HG03045 (cell line): ENCODE data around the gene SLC6A2.

Experiments used
- ATAC-seq: cut with Tn5 transposase; IDR thresholded peaks from one replicate; pipeline ENCODE4 v1.9.1; 2021; ENCODE audit warnings: mild to moderate bottlenecking, moderate library complexity; ENCODE audit not compliant: unreplicated experiment

The SLC6A2 gene

DNA sequence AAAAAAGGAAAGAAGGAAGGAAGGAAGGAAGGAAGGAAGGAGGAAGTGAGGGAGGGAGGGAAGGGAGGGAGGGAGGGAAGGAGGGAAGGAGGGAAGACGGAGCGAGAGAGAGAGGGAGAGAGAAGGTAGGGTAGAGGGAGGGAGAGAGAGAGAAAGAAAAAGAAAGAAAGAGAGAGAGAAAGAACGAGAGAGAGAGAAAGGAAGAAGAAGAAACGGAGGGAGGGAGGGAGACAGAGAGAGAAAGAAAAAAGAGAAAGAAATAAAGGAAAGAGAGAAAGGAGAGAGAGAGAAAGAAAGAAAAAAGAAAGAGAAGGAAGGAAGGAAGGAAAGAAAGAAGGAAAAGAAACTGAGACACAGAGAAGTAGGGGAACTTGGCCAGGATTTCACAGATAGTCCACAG lies 8.4 kb upstream of the SLC6A2 start:
- ATAC-seq, result no peak

DNA sequence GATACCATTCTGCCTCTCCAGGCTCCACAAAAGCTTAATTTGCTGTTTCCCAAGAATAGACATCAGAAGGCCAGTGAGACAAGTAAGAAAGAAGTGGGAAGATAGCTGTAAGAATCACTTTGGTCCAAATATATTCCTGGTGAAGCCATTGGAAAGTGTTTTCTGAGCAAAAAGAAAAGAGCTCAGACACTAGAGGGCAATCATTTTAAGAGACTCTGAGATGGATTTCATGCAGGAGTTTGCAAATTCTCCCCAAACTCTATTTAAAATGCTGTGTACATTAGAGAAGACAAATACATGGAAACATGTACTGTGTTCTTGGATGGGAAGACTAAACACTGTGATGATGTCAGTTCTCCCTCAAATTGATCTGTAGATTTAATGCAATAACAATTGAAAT lies 8.0 kb upstream of the SLC6A2 start:
- no peak for ATAC-seq

DNA sequence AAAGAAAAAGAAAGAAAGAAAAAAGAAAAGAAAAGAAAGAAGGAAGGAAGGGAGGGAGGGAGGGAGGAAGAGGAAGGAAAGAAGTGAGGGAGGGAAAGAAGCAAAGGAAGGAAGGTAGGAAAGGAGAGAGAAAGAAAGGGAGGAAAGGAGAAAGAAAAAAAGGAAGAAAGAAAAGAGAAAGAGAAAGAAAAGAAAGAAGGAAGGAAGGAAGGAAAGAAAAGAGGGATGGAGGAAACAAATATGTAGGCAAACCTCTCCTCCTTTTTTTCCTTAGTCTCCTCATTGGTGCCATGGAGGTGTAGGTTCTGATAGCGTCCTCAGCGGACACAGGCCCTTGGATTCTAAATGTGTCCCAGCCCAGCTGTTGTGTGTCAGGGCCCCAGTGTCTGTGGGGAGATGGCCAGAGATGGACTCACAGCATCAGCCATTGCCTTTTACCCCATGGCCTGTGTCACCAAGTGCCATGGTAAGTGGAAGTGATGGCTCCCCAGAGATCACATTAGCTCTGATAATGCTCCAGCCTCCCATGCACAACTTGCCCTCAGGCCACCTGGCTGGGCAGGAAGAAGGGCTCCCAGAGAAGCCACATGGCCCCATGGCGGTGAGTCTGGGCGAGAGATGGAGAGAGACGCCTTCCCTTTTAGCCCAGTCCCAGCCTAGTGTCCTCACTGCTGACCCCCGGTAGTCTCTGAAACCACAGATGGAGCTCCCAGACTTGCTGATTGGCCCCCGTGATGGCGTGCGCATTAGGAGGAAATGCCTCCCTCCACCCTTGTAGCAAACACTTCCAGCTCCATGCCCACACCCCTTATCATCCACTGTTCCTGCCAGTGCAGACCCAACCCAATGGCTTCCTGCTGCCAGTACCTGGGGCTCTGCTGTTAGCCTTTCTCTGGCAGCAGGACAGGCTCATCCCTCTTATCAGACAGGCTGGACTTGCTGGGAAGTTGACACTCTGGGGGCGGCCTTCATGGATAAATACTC lies 3.7 kb upstream of the SLC6A2 start:
- no peak for ATAC-seq

DNA sequence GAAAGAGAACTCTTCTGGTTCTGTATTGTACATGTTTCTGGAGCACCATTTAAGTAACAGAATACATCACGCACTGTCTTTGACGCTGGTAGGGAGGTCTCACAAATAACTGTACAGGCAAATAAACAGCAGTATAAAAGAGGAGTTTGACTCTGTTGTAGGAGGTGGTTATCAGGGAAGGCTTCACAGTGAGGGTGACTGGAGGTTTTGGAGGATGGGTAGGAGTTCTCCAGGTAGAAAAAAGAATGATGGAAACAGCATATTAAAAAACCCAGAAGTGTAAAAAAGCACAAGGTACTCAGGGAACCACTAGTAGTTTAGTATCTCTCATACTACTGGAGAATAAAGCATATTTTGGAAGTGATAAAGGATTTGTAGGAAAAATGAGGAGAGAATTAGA lies 2.7 kb upstream of the SLC6A2 start:
- no peak for ATAC-seq

DNA sequence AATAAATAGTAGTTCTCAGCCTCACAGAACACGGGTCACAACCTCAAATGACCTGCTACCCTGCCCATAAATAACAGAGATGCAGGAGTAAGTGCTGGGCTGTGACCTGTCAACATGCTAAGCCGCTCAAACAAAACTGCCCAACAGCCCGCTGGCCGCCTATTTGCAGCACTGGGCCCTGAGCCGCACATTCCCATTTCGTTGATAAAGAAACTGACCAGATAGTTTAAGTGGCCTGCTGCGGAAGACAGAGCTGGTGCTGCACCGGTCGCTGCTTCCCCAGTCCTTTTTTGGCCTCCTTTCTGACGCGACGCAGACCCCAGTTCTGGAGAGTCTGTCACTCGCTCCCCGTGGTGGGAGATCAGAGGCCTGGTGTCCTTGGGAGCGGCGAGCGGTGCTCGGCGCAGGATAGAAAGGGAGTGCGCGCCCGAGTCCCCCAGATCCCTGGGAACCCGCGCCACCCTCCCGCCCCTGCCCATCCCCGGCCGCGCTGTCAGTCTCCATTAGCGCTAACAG lies 349 bp upstream of the SLC6A2 start:
- ATAC-seq, result no peak

DNA sequence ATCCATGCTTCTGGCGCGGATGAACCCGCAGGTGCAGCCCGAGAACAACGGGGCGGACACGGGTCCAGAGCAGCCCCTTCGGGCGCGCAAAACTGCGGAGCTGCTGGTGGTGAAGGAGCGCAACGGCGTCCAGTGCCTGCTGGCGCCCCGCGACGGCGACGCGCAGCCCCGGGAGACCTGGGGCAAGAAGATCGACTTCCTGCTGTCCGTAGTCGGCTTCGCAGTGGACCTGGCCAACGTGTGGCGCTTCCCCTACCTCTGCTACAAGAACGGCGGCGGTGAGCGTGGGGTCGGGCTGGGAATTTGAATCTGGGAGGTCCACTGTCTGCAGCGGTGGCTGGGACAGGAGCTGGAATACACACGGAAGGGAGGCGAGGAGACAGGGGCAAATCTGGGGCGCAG lies 904 bp downstream of the SLC6A2 start:
- ATAC-seq, result no peak

DNA sequence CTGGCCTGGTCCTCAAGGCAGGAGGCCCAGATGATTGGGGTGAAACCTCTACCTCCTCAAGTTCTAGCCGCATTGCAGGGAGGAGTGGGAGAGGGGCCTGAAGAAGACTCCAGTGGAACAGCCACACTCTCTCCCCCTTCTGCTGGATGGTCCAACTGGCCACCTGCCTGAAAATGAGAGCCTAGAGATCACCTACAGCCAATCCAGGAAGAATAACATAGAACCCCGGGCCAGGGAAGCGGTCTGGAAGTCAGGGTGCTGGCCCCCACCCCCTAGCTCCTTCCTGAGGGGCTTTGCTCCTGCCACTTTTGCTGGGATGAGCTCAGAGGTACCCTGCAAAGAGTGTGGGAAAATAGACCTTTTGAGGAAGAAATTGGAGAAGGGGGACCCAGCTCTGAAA lies 1.8 kb downstream of the SLC6A2 start:
- ATAC-seq, result no peak

DNA sequence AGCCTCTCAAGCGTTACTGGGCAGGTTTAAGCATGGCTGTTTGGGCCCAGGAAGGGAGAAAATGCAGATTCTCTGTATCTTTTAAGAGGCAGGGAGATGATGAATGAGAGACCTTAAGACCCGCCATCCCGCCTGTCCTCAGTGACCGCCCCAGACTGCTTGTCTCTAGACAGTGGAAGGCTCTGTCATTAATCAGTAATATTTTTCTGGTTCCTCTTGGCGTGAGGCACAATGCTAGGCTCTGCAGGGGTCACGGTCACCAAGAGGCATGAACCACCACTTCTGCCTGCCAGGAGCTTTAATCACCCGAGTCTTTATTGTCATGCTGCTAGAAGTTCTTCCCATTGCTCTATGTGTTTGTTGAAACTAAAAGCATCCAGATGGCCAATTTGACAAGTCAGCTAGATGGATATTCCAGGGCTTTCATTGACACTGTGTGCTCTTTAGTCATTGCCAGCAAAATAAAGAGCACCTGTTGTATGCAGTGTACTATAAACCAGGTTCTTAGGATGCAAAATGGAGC lies 3.2 kb downstream of the SLC6A2 start:
- ATAC-seq, result no peak

DNA sequence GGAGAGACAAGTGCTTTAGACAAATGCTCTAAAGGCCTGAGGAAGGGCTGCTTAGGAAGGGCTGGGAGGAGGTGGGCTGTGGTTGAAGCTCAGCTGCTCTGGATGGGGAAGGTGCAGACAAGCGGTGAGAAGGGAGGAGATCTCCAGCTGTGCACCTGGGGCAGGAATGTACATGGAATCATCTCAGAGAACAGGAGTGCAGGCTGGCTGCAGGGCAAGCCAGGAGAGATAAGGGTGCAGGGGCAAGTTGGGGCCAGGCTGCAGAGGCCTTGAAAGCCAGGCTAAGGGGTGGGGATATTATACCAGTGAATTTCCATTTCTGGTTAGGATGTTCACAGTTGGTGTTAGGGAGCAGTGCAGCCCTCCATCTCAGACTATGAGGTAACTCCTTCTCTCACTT lies 4.2 kb downstream of the SLC6A2 start:
- ATAC-seq, result no peak

DNA sequence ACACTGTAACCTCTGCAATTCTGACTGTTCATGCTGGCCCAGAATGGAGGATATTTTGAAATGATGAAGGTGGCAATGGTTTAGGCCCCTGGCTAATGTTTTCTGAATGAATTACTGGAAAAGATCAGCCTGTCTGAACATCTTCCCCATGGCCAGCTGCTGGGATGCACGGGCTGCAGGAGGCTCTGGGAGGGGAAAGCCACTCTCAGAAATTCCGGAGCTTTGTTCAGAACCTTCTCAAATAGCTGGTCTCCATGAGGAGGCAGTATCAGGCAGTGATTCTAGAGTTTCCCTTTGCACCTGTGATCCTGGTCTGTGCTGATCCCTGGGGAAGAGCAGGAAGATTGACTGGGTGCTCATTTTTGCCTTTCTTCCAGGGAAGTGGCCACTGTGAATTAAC lies 5.0 kb downstream of the SLC6A2 start:
- ATAC-seq, result no peak

DNA sequence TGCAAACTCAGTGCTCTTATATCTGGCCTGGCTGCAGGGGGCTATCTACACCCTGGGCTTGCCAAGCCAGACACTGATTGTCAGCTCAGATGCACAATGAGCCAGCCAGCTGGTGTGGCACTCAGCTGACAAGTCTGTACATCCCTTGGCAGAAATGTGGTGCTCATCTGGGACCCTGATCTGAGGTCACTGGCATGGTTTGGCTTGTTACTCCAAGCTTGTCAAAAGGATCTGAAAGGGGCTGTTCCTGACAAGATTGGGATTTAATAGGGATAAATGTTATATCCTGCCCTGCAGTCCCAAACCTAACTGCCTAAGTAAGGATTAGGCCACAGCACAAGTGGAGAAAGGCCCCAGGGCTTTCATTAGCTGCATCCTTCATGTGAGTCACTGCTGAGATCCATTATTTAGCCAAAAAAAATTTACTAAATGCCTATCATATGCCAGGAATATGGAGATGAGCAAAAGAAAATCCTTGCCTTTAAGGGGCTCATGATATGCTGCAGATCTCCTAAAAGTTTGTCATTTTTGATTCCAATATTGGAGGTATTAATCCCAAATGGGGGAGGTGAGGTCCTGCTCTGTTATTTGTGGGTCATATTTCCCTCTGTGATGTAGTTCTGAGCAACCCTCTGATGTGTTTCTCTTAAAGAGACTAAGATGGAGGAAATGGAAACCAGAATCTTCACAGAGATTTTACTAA lies 6.3 kb downstream of the SLC6A2 start:
- no peak for ATAC-seq

DNA sequence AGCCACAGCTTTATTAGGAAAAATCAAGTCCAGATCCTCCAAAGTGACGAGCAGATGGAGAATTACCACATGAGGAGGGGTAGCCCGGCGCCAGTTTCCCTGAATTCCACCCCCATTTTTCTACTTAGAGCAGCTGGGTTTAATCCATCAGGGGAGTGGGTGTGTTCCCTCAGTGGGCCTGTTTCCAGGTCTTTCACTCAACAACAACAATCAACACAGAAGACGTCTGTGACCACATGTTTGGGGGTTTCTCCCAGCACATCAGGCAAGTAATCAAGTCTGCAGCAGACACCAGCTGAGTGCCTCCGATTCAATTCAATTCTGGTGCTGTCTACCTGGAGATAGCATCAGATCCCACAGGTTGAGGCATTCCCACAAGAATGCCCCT lies 6.8 kb downstream of the SLC6A2 start:
- no peak for ATAC-seq

DNA sequence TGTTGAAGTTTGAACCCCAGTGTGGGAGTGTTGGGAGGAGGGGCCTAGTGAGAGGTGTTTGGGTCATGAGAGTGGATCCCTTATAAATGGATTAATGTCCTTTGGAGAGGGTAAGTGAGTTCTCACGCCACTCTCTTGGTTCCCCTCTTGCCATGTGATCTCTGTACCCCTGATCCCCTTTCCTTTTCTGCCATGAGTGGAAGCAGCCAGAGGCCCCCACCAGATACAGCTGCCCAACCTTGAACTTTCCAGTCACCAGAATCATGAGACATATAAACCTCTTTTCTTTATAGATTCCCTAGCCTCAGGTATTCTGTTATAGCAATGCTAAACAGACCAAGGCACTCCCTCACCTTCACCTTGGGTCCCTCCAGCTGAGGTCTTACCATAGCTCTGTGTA lies 7.4 kb downstream of the SLC6A2 start:
- ATAC-seq, result no peak

DNA sequence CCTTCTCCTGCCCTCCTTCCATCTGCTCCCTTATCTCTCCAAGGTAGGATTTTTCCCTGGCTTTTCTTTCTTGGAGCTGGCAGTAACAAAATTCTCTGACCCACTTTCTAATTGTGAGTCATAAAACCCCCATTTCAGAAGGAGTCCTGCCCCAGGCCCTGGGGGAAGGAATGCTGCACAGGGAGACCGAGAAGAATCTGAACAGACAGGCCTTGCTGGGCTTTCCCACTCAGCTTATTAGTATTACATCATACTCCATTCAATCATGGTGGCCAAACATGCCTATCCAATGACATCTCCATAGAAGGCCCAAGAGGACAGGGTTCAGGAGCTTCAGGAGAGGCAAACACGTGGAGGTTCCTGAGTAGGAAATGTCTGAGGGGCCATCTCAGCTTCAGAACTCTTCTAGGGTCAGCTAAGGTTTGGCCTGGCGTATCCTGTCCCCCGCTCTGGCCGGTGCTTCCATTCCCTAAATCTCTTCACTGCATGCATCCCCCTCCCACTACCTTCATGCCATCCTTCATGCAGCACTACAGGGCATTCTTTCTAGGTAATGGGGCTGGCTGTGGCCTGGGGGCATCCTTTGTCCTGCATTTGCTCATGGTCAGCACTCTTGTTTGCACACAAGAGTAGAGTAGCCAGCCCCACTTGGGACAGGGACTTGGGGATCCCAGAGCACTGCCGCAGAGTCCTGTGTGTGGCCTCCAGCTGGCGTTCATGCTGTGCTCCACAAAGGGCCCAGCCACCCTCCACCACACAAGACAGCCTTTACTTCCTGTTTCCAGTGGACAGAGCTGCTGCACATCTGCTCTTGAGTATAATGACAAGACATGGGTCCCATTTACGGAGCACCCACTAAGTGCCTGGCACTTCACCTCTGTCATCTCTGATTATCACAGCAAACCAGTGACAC lies 8.2 kb downstream of the SLC6A2 start:
- no peak for ATAC-seq

DNA sequence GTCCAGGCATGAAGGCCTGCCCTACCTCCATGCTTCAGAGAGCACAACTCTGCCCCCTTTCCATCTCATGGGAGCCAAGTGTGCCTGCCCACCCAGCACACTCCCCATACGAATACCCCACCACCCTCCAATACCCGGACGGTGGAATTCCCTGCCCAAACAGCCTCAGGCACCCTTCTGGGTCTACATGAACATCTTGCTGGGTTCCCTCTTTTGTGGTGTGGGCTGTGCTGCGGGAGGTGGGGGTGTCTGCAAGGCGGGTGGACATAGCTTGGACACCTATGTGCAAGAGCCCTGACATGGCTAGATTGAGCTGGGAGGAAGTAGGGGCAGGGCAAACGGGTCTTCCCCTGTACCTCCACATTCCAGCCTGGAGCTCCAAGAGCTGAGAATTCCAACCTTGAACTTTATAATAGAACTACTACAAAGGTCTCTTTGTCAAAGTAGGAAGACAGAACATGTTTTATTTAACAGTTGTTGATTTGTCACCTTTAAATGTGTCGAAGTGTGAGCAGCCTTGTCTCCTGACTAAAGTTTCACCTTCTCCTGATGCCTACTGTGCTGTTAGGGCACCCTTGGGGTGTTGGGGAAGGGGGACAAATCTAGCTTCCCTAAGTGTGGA lies 9.1 kb downstream of the SLC6A2 start:
- no peak for ATAC-seq

DNA sequence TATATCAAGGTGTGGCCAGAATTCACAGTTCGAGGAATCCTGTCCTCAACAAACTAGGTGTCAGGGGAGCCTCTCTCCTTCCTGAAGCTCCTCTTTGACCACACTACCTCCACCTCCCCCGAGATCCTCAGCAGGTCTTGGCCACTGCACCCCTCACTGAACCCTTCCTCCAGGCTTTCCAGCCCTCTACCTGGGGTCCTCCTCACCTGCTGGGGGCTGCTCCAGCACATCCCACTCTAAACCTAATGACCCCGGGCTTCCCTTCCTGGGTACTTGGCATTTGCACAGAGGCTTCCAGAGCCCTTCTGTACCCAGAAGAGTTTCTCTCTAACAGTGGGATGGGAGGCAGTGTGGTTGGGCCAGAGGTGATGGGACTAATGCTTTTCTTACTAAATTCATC lies 9.7 kb downstream of the SLC6A2 start:
- ATAC-seq, result no peak

DNA sequence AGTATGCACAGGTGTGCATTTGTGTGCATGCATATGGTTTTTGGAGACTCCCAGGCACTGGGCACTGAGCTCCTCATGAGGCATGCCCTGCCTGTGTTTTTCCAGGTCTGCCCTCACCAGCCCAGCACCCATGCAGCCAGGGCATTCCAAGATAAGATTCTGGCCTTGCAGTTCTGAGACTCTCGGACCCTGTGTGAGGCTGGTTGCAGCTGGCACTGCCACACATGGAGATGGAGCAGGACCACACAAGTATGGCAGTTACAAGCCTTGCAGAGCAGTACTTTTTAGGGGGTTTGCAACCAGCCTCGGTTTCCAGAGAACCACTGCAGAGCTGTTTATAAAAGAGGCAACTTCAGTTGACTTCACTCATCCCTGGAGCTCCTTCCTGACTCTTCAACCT lies 10.2 kb downstream of the SLC6A2 start:
- ATAC-seq, result no peak

DNA sequence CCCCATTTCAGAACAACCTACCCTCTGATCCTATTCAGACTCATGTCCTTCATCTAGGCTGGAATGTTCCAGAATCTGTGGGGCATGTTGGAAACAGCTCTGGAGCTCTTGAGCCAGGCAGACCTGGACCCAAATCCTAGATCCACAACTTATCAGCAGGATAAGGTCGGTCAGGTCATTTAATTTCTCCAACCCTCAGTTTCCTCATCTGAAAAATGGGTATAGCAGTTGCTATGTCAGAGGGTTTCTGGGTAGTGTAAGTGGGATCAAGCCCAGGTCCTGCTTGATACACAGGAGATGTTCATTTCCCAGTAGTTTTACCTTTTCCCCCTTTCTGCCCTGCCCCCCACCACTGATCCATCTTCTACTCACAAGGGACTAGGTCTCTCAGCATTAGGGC lies 12.0 kb downstream of the SLC6A2 start:
- ATAC-seq, result no peak

DNA sequence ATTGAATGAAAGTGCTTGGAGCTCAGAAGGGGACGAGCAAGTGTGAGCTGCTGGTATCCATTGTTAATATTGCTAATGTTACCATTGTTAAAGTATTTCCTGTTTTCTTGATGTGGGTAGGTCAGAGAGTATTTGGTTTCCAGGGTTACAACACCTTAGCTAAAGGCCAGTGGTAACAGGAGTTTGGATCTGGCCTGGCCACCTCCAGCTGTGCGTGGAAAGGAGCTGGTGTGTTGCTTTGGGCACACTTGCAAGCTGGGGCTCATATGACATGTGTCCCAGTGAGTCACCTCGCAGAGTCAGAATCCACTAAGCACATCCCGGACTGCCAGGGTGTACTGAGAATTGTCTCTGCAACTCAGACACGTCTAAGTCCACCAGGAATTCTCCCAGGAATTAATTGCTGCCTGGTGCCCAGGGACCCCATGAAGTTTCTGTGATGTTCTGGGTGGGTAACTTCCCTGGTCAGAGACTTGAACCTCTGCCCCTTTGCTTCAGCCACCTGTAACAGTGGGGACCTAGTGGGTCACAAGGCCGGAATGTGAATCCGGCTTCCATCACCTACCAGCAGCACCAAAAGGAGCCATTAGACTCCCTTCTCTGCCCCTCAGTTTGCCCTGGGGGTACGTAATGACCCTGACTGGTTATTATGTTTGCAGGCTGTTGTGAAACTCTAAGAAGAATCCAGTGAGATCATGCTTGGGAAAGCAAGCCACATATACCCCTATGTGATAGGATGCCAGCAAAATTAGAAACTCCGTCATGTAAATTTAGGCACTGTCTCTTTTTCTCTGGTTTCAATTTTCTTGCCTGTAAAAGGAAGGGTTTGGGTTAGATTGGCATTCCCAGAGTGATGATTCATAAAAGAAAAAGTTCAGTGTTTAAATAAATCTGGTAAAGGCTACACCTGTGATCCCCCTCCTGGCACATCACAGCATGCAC lies 12.8 kb downstream of the SLC6A2 start:
- no peak for ATAC-seq
